HG03175 (cell line): ENCODE data around the gene FAM184A.

Experiments
- ATAC-seq: cut with Tn5 transposase; IDR thresholded peaks from one replicate; pipeline ENCODE4 v1.9.1; 2021; ENCODE audit warnings: mild to moderate bottlenecking, moderate library complexity; ENCODE audit not compliant: unreplicated experiment

The FAM184A gene

DNA sequence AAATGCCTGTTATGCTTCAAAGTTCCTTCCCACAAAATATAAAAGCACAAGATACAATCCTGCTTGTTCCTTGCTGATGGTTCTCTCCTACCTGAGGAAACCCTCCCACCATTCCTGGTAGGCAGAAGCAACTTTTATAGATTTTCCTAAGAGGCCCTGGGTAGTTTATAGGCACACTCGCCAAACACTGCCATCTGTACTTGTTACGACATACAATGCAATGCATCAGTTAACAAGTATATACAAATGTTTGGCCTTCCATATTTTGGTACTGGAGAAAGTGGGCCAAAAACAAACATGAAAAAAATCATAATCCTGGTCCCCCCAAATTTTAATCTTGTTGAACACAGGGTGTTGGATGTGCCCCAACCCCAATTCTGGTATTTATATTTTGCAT is 160.1 kb downstream of the FAM184A start:
- no peak for ATAC-seq

DNA sequence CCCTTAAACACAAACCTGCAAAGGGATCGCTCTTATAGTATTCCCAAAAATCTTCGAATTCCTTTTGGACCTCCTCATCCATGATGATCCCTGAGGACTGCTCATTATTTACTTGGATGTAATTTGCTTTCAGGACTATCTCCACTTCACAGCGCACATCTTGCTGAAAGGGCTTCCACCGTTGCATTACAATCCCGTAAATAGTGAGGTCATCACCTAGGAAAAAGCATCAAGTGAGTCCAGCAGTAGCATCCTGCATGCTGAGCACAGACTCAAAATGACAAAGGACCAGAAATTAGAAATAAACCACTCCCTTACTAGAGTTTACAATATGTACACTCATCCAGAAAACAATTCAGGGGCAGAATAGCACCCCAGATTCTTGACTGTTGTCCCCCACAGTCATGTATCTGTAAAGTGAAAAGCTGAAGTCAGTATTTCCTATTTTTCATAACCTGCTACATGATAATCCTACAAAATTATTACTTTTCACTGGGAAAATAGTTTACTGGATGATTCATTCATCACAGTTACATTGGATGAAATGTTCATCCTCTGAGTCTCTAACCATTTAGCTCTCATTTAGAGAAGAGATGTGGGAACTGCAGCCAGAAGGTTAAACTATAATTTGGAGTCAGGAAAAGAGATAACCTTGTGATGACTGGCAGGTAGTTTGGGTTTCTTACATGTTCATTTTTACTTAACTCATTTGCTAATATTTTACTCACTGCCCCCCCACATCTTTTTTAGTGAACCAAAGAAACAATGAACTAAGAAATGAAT is 160.7 kb downstream of the FAM184A start:
- ATAC-seq = no peak

- no peak for ATAC-seq
These were observed 163.9 kb downstream of the FAM184A start for GRCh38 chr6:118914598-118914997.

GRCh38 chr6:118913161-118913560 is 165.3 kb downstream of the FAM184A start:
- no peak for ATAC-seq

DNA sequence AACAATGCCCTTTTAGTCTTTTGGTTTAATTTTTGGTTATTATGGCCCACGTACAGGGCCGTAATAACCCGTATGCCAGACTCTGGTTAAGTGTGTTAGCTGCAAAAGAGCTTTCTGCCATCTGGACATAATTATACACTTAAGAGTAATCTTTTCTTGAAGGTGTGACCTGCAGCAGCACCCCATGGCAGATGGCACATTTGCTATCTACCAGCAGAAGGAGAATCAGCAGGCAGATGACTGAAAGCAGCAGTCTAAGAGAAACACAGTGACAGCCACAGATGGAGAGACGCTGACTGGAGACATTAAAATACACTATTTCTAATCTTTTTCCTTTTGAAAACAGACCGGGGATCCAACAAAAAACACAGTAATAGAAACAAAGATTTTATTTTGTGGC is 165.8 kb downstream of the FAM184A start:
- no peak for ATAC-seq
